Activated B cell treated with CpG ODN at 0.5 μM for 24 hours (primary cell): ENCODE results near the gene BPIFB1. TPM values are rescaled to one million over a fixed set of nuclear protein-coding genes. Genes with fewer than 3 reads are reported as not detected.
A peak's percentile ranks its signal among the peaks of the same experiment; 100 is the strongest.

ENCODE experiments used
- ATAC-seq: fragments of 200-7000 bp; cut with Tn5 transposase; one replicate; pipeline ENCODE4 v1.10.0; 2021; ENCODE audit warnings: low read depth, mild to moderate bottlenecking, moderate library complexity
- CTCF ChIA-PET: fragments of 350-600 bp; sonication (Branson Sonifier 250); formaldehyde crosslinking; loops from one replicate; lab custom pipeline; 2021; ENCODE audit warnings: antibody characterized with exemption; lab: Charles Lee
- POLR2A ChIA-PET: fragments of 350-600 bp; sonication (Branson Sonifier 250); formaldehyde crosslinking; loops from one replicate; lab custom pipeline; 2021; ENCODE audit warnings: antibody characterized with exemption; lab: Charles Lee
- DNase-seq: peaks from one replicate; pipeline ENCODE4 v3.0.0; 2022
- H3K27ac Mint-ChIP-seq: one replicate; pipeline ENCODE4 v1.8.0; 2020; ENCODE audit warnings: mixed read lengths
- H3K27me3 Mint-ChIP-seq: one replicate; pipeline ENCODE4 v1.8.0; 2021; ENCODE audit warnings: mixed read lengths
- H3K36me3 Mint-ChIP-seq: one replicate; pipeline ENCODE4 v1.8.0; 2021; ENCODE audit warnings: low read depth, mixed read lengths
- H3K4me1 Mint-ChIP-seq: one replicate; pipeline ENCODE4 v1.8.0; 2021; ENCODE audit warnings: mixed read lengths
- H3K4me3 Mint-ChIP-seq: one replicate; pipeline ENCODE4 v1.8.0; 2020; ENCODE audit warnings: mild to moderate bottlenecking, mixed read lengths
- H3K9me3 Mint-ChIP-seq: one replicate; pipeline ENCODE4 v1.8.0; 2020; ENCODE audit warnings: mixed read lengths
- CTCF ChIP-seq: fragments of 200-600 bp; IDR thresholded peaks from one replicate; pipeline ENCODE4 v1.8.0; 2022; ENCODE audit warnings: antibody characterized with exemption, mild to moderate bottlenecking
- intact Hi-C: fragments of 100-400 bp; cut with micrococcal nuclease; formaldehyde crosslinking; loops from one replicate; pipeline ENCODE4 v1.15.1; 2024
- total RNA-seq: library from RNA; stranded (reverse); gene quantifications from 2 replicates; pipeline ENCODE4 v1.2.3, GENCODE V29; 2022

The BPIFB1 gene
- total RNA-seq, 1 donor from 2014 or later, result not detected

- ChIA-PET CTCF (interaction anchor here (0.6 to 1.8 kb wide), 4 partner anchors 388 to 1068 kb away, joined by 3 to 9 read pairs (median 4); no protein-coding TSS in a partner anchor), POLR2A (no interaction called here)
- H3K27ac Mint-ChIP-seq, result no peak overlapping the region
- no peaks in the 10 kb centered on the region for H3K9me3 Mint-ChIP-seq
- ATAC-seq (peak; percentile 25), DNase-seq (peak; percentile 55)
- H3K27me3 Mint-ChIP-seq, result peaks cover 7% of the 10 kb centered on the region
- intact Hi-C loops, result loop anchor here (1.0 to 10.0 kb wide), 4 partner anchors 153 to 617 kb away; partner anchors contain the start of genes C20orf203 and SNTA1
- no peaks in the 10 kb centered on the region for H3K4me1 Mint-ChIP-seq
- TF ChIP-seq CTCF, result peak; percentile 50
- H3K36me3 Mint-ChIP-seq, result no peaks in the 10 kb centered on the region
- no peak overlapping the region for H3K4me3 Mint-ChIP-seq
These were observed 8.9 kb downstream of the BPIFB1 start for GRCh38 chr20:33291830-33292355.

GRCh38 chr20:33296206-33296605, 13.2 kb downstream of the BPIFB1 start:
- no peak for TF ChIP-seq CTCF
- H3K4me3 Mint-ChIP-seq, result no peak overlapping the region
- DNase-seq (no peak), ATAC-seq (no peak)
- intact Hi-C loops, result loop anchor here (5.0 to 10.0 kb wide), 4 partner anchors 149 to 621 kb away; partner anchors contain the start of genes ACTL10, C20orf203 and SNTA1
- H3K27me3 Mint-ChIP-seq, result peaks cover 16% of the 10 kb centered on the region
- ChIA-PET POLR2A (no interaction called here), CTCF (no interaction called here)
- no peaks in the 10 kb centered on the region for H3K9me3 Mint-ChIP-seq
- H3K27ac Mint-ChIP-seq, result no peak overlapping the region
- H3K36me3 Mint-ChIP-seq, result no peaks in the 10 kb centered on the region
- no peaks in the 10 kb centered on the region for H3K4me1 Mint-ChIP-seq

- H3K4me1 Mint-ChIP-seq, result no peaks in the 10 kb centered on the region
- TF ChIP-seq CTCF, result no peak
- peaks cover 13% of the 10 kb centered on the region for H3K27me3 Mint-ChIP-seq
- POLR2A ChIA-PET, result no interaction called here
- ATAC-seq (no peak), DNase-seq (no peak)
- no peaks in the 10 kb centered on the region for H3K36me3 Mint-ChIP-seq
- H3K4me3 Mint-ChIP-seq, result no peak overlapping the region
- H3K9me3 Mint-ChIP-seq, result no peaks in the 10 kb centered on the region
- intact Hi-C loops, result loop anchor here (5.0 to 10.0 kb wide), 4 partner anchors 146 to 624 kb away; partner anchors contain the start of genes ACTL10, C20orf203 and SNTA1
- CTCF ChIA-PET, result no interaction called here
- H3K27ac Mint-ChIP-seq, result no peak overlapping the region
These were observed 15.4 kb downstream of the BPIFB1 start for GRCh38 chr20:33298391-33298790.

GRCh38 chr20:33299111-33299603, 16.1 kb downstream of the BPIFB1 start:
- intact Hi-C loops, result loop anchor here (1.0 to 10.0 kb wide), 6 partner anchors 146 to 624 kb away; partner anchors contain the start of genes ACTL10, C20orf203 and SNTA1
- POLR2A ChIA-PET, result no interaction called here
- peak; percentile 69 for DNase-seq
- peak; percentile 95 for TF ChIP-seq CTCF
- peaks cover 13% of the 10 kb centered on the region for H3K27me3 Mint-ChIP-seq
- no peak overlapping the region for H3K4me3 Mint-ChIP-seq
- no peaks in the 10 kb centered on the region for H3K36me3 Mint-ChIP-seq
- no peak overlapping the region for H3K27ac Mint-ChIP-seq
- CTCF ChIA-PET, result interaction anchor here (1.3 to 1.7 kb wide), 2 partner anchors 14 to 397 kb away, joined by 3 to 6 read pairs; no protein-coding TSS in a partner anchor
- ATAC-seq, result peak; percentile 75
- no peaks in the 10 kb centered on the region for H3K4me1 Mint-ChIP-seq
- H3K9me3 Mint-ChIP-seq, result no peaks in the 10 kb centered on the region

- DNase-seq (no peak), ATAC-seq (no peak)
- Mint-ChIP-seq H3K9me3 (no peaks in the 10 kb centered on the region), H3K4me3 (no peak overlapping the region), H3K27ac (no peak overlapping the region), H3K36me3 (no peaks in the 10 kb centered on the region), H3K4me1 (no peaks in the 10 kb centered on the region), H3K27me3 (peaks cover 13% of the 10 kb centered on the region)
- intact Hi-C loops, result no loop called here
- ChIA-PET POLR2A (no interaction called here), CTCF (interaction anchor here (1.0 kb wide), 1 partner anchor 511 kb away, joined by 3 read pairs; no protein-coding TSS in a partner anchor)
- TF ChIP-seq CTCF, result no peak
These were observed 18.3 kb downstream of the BPIFB1 start for GRCh38 chr20:33301192-33301930.
